Loucy (cell line): ENCODE measurements around the gene ACSBG1.

Source experiments
- H2AFZ ChIP-seq: fragments of 200-600 bp; sonication (generic); 2 replicates; pipeline ENCODE4 v1.6.0; 2016; ENCODE audit warnings: antibody characterized with exemption, mild to moderate bottlenecking, low read length, moderate library complexity
- H3F3A ChIP-seq: fragments of 200-600 bp; 2 replicates; pipeline ENCODE4 v1.6.0; 2016; ENCODE audit warnings: antibody characterized with exemption, low read depth, mild to moderate bottlenecking
- H3K27me3 ChIP-seq: fragments of 200-600 bp; sonication (generic); 2 replicates; pipeline ENCODE4 v1.6.1; 2014; ENCODE audit warnings: low read length, mild to moderate bottlenecking; ENCODE audit not compliant: insufficient read depth, poor library complexity, severe bottlenecking
- H3K36me3 ChIP-seq: fragments of 200-600 bp; sonication (generic); 2 replicates; pipeline ENCODE4 v1.6.1; 2016; ENCODE audit warnings: low read length; ENCODE audit not compliant: insufficient read depth
- H3K4me1 ChIP-seq: fragments of 200-600 bp; sonication (generic); 2 replicates; pipeline ENCODE4 v1.5.1; 2014; ENCODE audit warnings: low read length, mild to moderate bottlenecking; ENCODE audit not compliant: insufficient read depth, poor library complexity, severe bottlenecking
- H3K4me2 ChIP-seq: fragments of 200-600 bp; sonication (generic); 2 replicates; pipeline ENCODE4 v1.6.0; 2014; ENCODE audit warnings: antibody characterized with exemption, low read length, low read depth, mild to moderate bottlenecking; ENCODE audit not compliant: poor library complexity, severe bottlenecking
- H3K4me3 ChIP-seq: fragments of 200-600 bp; sonication (generic); 2 replicates; pipeline ENCODE4 v1.5.1; 2014; ENCODE audit warnings: low read length, mild to moderate bottlenecking, mixed read lengths; ENCODE audit not compliant: poor library complexity, severe bottlenecking
- H3K79me2 ChIP-seq: fragments of 200-600 bp; sonication (generic); 2 replicates; pipeline ENCODE4 v1.6.1; 2014; ENCODE audit warnings: low read length; ENCODE audit not compliant: insufficient read depth
- H3K9ac ChIP-seq: fragments of 200-600 bp; sonication (generic); 2 replicates; pipeline ENCODE4 v1.6.0; 2014; ENCODE audit warnings: mild to moderate bottlenecking, low read depth, low read length, moderate library complexity; ENCODE audit not compliant: poor library complexity, severe bottlenecking
- H3K9me2 ChIP-seq: fragments of 200-600 bp; sonication (generic); replicated peaks from 2 replicates; pipeline ENCODE4 v1.6.1; 2016; ENCODE audit warnings: low read depth, low read length, mixed read lengths
- H3K9me3 ChIP-seq: fragments of 200-600 bp; sonication (generic); 2 replicates; pipeline ENCODE4 v1.6.1; 2014; ENCODE audit warnings: mild to moderate bottlenecking, antibody characterized with exemption, low read length, low read depth; ENCODE audit not compliant: insufficient read depth
- H4K20me1 ChIP-seq: fragments of 200-600 bp; sonication (generic); 2 replicates; pipeline ENCODE4 v1.6.0; 2014; ENCODE audit warnings: antibody characterized with exemption, low read length, mild to moderate bottlenecking; ENCODE audit not compliant: insufficient read depth, poor library complexity, severe bottlenecking
- EZH2phosphoT487 ChIP-seq: fragments of 200-600 bp; IDR thresholded peaks from 2 replicates; pipeline ENCODE4 v1.6.1; 2018; ENCODE audit warnings: antibody characterized with exemption, mild to moderate bottlenecking, moderate library complexity, borderline replicate concordance
- TF ChIP-seq, protein P1 (sequence below): fragments of 200-600 bp; sonication (generic); conservative IDR thresholded peaks from 2 replicates; pipeline ENCODE4 v1.5.1; 2014; ENCODE audit warnings: mild to moderate bottlenecking, antibody characterized with exemption, low read length

The ACSBG1 gene

DNA sequence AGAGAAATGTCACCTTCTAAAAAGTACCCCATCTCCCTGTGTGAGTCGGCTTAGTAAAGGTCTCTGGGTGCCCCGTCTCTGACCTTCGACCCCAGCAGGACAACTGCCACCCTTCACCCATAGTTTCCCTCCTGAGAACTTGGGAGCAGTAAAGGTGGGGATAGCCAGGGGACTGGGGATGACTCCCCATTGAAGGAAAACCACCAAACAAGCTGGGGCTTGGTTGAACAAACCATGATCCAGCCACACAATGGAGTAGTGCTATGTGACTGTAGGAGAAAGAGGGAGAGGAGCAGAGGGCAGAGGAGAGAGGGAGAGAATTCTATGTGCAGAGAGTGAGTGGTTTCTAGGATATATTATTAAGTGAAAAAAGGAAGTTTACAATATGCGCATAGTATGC lies 51.5 kb downstream of the ACSBG1 start:
- H3F3A ChIP-seq, result no peaks in the 10 kb centered on the region
- no peak for TF ChIP-seq EZH2phosphoT487
- TF ChIP-seq, protein P1, sequence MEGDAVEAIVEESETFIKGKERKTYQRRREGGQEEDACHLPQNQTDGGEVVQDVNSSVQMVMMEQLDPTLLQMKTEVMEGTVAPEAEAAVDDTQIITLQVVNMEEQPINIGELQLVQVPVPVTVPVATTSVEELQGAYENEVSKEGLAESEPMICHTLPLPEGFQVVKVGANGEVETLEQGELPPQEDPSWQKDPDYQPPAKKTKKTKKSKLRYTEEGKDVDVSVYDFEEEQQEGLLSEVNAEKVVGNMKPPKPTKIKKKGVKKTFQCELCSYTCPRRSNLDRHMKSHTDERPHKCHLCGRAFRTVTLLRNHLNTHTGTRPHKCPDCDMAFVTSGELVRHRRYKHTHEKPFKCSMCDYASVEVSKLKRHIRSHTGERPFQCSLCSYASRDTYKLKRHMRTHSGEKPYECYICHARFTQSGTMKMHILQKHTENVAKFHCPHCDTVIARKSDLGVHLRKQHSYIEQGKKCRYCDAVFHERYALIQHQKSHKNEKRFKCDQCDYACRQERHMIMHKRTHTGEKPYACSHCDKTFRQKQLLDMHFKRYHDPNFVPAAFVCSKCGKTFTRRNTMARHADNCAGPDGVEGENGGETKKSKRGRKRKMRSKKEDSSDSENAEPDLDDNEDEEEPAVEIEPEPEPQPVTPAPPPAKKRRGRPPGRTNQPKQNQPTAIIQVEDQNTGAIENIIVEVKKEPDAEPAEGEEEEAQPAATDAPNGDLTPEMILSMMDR, result no peak
- no peaks in the 10 kb centered on the region for H3K9me2 ChIP-seq
- no peak overlapping the region for H3K4me3 ChIP-seq
- H3K27me3 ChIP-seq, result no peaks in the 10 kb centered on the region
- no peaks in the 10 kb centered on the region for H3K9me3 ChIP-seq
- H3K4me1 ChIP-seq, result peaks cover 5% of the 10 kb centered on the region
- H3K79me2 ChIP-seq, result no peaks in the 10 kb centered on the region
- no peaks in the 10 kb centered on the region for H4K20me1 ChIP-seq
- no peak overlapping the region for H3K4me2 ChIP-seq
- H3K36me3 ChIP-seq, result no peaks in the 10 kb centered on the region
- no peak overlapping the region for H3K9ac ChIP-seq
- no peak overlapping the region for H2AFZ ChIP-seq

DNA sequence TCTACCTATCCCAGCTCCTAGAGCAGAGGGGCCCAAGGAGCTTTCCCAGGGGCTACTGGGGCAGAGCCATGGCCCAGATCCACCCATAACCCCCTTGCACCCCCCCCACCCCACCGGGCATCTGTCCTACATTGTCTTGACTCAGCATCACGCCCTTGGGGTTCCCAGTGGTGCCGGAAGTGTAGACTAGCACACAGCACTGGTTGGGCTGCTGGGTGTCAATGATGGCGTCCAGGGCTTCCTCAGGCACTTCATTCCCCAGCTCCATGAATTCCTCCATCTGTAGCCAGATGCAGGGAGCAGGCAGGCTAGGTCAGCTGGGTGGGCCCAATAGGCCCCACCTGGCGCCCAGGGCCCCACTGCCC lies 52.0 kb downstream of the ACSBG1 start:
- Histone ChIP-seq H2AFZ (no peak overlapping the region), H4K20me1 (no peaks in the 10 kb centered on the region), H3K4me1 (peaks cover 5% of the 10 kb centered on the region)

GRCh38 chr15:78179906-78180305 lies 54.5 kb downstream of the ACSBG1 start:
- Histone ChIP-seq H3K9ac (no peak overlapping the region), H3K27me3 (no peaks in the 10 kb centered on the region), H2AFZ (no peak overlapping the region), H3K4me3 (no peak overlapping the region), H3K79me2 (no peaks in the 10 kb centered on the region), H3K4me2 (no peak overlapping the region), H3K9me2 (no peaks in the 10 kb centered on the region), H3K36me3 (no peaks in the 10 kb centered on the region), H3K4me1 (peaks cover 14% of the 10 kb centered on the region), H3F3A (no peaks in the 10 kb centered on the region), H4K20me1 (no peaks in the 10 kb centered on the region), H3K9me3 (no peaks in the 10 kb centered on the region)
- no peak for TF ChIP-seq EZH2phosphoT487
- TF ChIP-seq, protein P1, result no peak

More for the DNA sequence above, 52.0 kb downstream of the ACSBG1 start:
- TF ChIP-seq, protein P1, result no peak
- no peak for TF ChIP-seq EZH2phosphoT487
- Histone ChIP-seq H3K79me2 (no peaks in the 10 kb centered on the region), H3K9ac (no peak overlapping the region), H3K36me3 (no peaks in the 10 kb centered on the region), H3K27me3 (no peaks in the 10 kb centered on the region), H3K4me3 (no peak overlapping the region), H3K9me2 (no peaks in the 10 kb centered on the region), H3F3A (no peaks in the 10 kb centered on the region), H3K4me2 (no peak overlapping the region), H3K9me3 (no peaks in the 10 kb centered on the region)
